Ishikawa (cell line): ENCODE data around the gene ASCC1.

Experiments used
- CEBPB ChIP-seq: IDR thresholded peaks from 2 replicates; pipeline ENCODE4 v1.6.1; 2012
- CREB1 ChIP-seq: IDR thresholded peaks from 2 replicates; pipeline ENCODE4 v1.6.1; 2012; ENCODE audit warnings: low read depth
- EGR1 ChIP-seq: IDR thresholded peaks from 2 replicates; pipeline ENCODE4 v1.6.1; 2012
- EP300 ChIP-seq: IDR thresholded peaks from 2 replicates; pipeline ENCODE4 v1.6.1; 2012; ENCODE audit warnings: borderline replicate concordance
- FOXM1 ChIP-seq: IDR thresholded peaks from 2 replicates; pipeline ENCODE4 v1.6.1; 2012; ENCODE audit warnings: low read depth, borderline replicate concordance
- MAX ChIP-seq: IDR thresholded peaks from 2 replicates; pipeline ENCODE4 v1.6.1; 2012
- NFIC ChIP-seq: IDR thresholded peaks from 2 replicates; pipeline ENCODE4 v1.6.1; 2012
- RAD21 ChIP-seq: IDR thresholded peaks from 2 replicates; pipeline ENCODE4 v1.6.1; 2012; ENCODE audit warnings: low read depth
- TAF1 ChIP-seq: IDR thresholded peaks from 2 replicates; pipeline ENCODE4 v1.6.1; 2012; ENCODE audit warnings: low read depth, mild to moderate bottlenecking
- TCF12 ChIP-seq: IDR thresholded peaks from 2 replicates; pipeline ENCODE4 v1.6.1; 2012; ENCODE audit warnings: low read depth
- TEAD4 ChIP-seq: IDR thresholded peaks from 2 replicates; pipeline ENCODE4 v1.6.1; 2012
- YY1 ChIP-seq: IDR thresholded peaks from 2 replicates; pipeline ENCODE4 v1.6.1; 2012; ENCODE audit warnings: low read depth
- ZBTB7A ChIP-seq: IDR thresholded peaks from 2 replicates; pipeline ENCODE4 v1.6.1; 2012; ENCODE audit warnings: low read depth
- TF ChIP-seq, protein P1 (sequence below): IDR thresholded peaks from 2 replicates; pipeline ENCODE4 v1.6.1; 2012
- TF ChIP-seq, protein P2 (sequence below): IDR thresholded peaks from 2 replicates; pipeline ENCODE4 v1.6.1; 2012; ENCODE audit warnings: low read depth, mild to moderate bottlenecking

Gene ASCC1

DNA sequence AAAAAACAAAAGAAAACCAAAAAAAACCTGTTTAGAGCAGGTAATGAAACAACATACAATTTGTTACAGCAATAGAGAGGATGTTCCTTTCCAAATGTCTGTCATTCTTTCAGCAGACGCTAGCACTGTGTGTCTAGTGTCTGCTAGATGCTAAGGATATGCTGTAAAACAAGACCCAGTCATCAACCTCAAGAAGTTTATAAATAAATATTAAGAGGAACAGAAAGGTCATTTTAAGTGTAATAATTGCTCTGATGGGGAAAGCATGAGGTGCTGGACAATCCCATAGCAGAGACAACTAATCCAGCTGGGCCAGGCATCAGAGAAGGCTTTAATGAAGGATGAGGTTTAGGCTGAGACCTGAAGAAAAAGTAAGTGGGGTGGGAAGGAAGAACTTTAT lies 23.3 kb upstream of the ASCC1 start:
- TF ChIP-seq MAX (no peak), TEAD4 (no peak), EP300 (no peak), YY1 (no peak)

DNA sequence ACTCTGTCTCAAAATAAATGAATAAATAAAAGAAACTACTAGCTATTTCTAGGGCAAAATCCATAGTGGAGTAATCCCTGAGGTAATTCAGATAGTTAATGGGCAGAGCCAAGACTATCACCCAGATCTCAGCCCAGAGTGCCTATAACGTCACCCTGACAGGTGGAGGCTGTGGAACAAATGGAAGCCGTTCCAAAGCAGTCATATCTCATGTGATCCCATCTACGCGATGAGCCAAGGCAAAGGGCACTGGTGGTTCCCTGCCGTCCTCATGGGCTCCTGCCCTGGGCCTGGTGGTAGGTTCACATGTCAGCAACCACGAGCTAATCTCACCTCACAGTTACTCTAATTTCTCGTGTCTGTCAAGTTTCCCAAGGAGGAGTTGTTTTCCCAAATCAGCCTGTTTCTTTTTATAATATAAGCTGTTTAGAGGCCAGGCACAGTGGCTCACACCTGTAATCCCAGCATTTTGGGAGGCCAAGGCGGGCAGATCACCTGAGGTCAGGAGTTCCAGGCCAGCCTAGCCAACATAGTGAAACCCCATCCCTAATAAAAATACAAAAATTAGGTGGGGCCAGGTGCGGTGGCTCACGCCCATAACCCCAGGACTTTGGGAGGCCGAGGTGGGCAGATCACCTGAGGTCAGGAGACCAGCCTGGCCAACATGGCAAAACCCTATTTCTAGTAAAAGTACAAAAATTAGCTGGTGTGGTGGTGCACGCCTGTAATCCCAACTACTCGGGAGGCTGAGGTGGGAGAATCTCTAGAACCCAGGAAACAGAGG lies 22.5 kb upstream of the ASCC1 start:
- TF ChIP-seq EGR1 (no peak), EP300 (no peak), CEBPB (no peak), CREB1 (no peak), TAF1 (no peak), FOXM1 (no peak), NFIC (no peak), TEAD4 (no peak), MAX (no peak), TCF12 (no peak), ZBTB7A (no peak), YY1 (no peak), RAD21 (no peak)
- TF ChIP-seq, protein P1, sequence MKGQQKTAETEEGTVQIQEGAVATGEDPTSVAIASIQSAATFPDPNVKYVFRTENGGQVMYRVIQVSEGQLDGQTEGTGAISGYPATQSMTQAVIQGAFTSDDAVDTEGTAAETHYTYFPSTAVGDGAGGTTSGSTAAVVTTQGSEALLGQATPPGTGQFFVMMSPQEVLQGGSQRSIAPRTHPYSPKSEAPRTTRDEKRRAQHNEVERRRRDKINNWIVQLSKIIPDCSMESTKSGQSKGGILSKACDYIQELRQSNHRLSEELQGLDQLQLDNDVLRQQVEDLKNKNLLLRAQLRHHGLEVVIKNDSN = no peak
- TF ChIP-seq, protein P2, sequence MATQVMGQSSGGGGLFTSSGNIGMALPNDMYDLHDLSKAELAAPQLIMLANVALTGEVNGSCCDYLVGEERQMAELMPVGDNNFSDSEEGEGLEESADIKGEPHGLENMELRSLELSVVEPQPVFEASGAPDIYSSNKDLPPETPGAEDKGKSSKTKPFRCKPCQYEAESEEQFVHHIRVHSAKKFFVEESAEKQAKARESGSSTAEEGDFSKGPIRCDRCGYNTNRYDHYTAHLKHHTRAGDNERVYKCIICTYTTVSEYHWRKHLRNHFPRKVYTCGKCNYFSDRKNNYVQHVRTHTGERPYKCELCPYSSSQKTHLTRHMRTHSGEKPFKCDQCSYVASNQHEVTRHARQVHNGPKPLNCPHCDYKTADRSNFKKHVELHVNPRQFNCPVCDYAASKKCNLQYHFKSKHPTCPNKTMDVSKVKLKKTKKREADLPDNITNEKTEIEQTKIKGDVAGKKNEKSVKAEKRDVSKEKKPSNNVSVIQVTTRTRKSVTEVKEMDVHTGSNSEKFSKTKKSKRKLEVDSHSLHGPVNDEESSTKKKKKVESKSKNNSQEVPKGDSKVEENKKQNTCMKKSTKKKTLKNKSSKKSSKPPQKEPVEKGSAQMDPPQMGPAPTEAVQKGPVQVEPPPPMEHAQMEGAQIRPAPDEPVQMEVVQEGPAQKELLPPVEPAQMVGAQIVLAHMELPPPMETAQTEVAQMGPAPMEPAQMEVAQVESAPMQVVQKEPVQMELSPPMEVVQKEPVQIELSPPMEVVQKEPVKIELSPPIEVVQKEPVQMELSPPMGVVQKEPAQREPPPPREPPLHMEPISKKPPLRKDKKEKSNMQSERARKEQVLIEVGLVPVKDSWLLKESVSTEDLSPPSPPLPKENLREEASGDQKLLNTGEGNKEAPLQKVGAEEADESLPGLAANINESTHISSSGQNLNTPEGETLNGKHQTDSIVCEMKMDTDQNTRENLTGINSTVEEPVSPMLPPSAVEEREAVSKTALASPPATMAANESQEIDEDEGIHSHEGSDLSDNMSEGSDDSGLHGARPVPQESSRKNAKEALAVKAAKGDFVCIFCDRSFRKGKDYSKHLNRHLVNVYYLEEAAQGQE = no peak

DNA sequence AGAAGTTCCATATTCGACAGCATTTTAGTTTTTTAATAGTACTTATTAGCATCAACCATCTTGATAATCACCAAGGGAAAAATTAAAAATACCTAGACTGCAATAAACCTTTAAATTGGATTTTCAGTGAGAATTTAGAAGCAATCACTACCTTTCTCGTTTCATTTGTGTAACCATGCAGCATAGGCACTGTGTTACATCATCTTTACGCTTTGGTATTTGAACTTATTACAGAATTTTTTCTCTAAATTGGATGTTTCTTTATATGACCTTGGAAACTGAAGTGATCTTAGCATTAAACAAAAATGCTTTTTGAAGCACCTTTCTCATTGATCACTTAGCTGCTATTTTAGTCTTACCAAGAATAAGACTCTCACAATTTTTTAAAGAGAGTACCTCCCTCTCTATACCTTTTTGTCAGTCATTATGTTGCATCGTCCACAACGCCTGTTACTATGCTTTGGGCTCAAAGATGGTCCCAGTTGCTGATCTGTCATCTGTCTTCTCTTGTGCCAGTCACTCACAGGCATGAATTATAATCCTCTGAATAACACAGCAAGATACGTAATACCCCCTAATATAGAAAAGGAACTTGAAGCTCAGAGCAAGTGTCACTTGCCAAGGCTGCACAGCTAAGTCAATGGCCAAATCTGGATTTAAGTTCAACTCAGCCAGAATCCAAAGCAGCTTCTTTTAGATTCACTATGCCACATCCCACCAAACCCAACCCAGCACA lies 19.6 kb upstream of the ASCC1 start:
- TF ChIP-seq EP300 = no peak
- no peak for TF ChIP-seq FOXM1
- TF ChIP-seq, protein P1 = no peak
- TF ChIP-seq MAX = no peak

- TF ChIP-seq, protein P1 = no peak
- no peak for TF ChIP-seq TCF12
These were observed 18.6 kb upstream of the ASCC1 start for GRCh38 chr10:72234560-72235095.

- TF ChIP-seq, protein P1 = no peak
- TF ChIP-seq YY1 (no peak), TCF12 (no peak), EGR1 (no peak), EP300 (no peak), TEAD4 (no peak)
These were observed 17.5 kb upstream of the ASCC1 start for GRCh38 chr10:72233621-72234020.

DNA sequence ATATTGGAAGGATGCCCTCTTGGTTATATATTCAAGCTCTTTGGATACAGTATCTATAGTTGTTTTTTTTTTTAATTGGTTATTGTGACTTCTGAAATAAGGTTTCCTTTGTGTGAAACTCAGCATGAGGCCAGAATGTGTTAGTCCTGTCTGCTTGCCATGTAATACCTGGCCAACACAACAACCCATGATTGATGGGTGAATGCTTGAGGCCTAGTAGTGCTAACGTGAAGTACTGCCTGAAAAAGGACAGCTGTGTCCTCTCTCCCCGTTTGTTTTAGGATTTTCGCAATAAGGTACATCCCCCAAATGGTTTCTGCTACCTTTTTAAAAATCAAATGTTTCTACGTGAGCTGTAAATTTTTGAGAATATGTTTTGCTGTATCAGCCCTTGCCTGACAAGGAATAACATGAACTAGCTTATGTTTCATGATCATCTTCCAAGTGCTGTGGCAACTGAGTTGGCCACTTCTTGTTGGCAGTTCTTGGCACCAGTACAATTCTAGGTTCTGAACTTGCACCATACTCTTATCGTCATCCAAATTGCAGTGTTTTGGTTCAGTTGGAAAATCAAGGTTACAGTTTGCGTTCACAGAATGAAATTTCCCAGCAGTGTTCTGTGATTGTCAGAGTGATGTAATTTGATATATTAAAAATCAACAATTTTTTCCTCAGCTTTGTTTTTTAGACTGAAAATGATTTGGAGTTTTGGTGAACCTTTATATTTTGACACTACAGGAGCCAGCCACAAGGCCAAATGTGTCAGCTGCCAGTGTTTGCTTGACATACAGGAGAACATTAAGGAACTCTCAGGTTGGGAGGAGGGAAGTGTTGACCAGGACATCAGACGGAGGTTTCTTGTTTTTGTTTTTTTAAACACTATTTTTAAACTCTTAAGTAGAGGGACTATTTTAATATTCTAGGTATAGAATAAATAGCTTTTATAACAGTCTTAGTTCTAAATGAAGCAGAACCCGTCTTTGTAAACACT lies 13.5 kb upstream of the ASCC1 start:
- TF ChIP-seq CEBPB (peak; percentile 38; the same call in 1 of the 2 replicates), TCF12 (no peak)
